Activated T-cell treated with anti-CD3 and anti-CD28 coated beads, Interleukin-2, amount 50 U/mL, for 72 hours (primary cell): Measurements from ENCODE around the gene TARBP2. TPM values are rescaled to one million over a fixed set of nuclear protein-coding genes. Genes with fewer than 3 reads are reported as not detected.
A peak's percentile ranks its signal among the peaks of the same experiment; 100 is the strongest.

Source experiments
- ATAC-seq, 2 donors: fragments of 150-1000 bp; cut with Tn5 transposase; replicated peaks in 1 of 2; 2 replicates each; pipeline ENCODE4 v1.10.0; 2021; ENCODE audit warnings: moderate library complexity in 2 of 2, mild to moderate bottlenecking in 1 of 2
- DNase-seq, 2 donors: peaks; one replicate each; pipeline ENCODE4 v3.0.0; 2021 to 2022; ENCODE audit warnings: mixed read lengths in 1 of 2
- H3K27ac Mint-ChIP-seq: one replicate; pipeline ENCODE4 v1.8.0; 2022; ENCODE audit warnings: mild to moderate bottlenecking, moderate library complexity, mixed read lengths
- H3K27me3 Mint-ChIP-seq: one replicate; pipeline ENCODE4 v1.8.0; 2022; ENCODE audit warnings: low read depth, mixed read lengths
- H3K36me3 Mint-ChIP-seq, 2 donors: one replicate each; pipeline ENCODE4 v1.8.0; 2022; ENCODE audit warnings: mixed read lengths in 2 of 2, mild to moderate bottlenecking in 1 of 2; ENCODE audit not compliant: insufficient read depth in 2 of 2
- H3K4me1 Mint-ChIP-seq: one replicate; pipeline ENCODE4 v1.8.0; 2022; ENCODE audit warnings: low read depth, mixed read lengths
- H3K4me3 Mint-ChIP-seq, 2 donors: one replicate each; pipeline ENCODE4 v1.8.0; 2022; ENCODE audit warnings: mild to moderate bottlenecking in 2 of 2, mixed read lengths in 2 of 2, moderate library complexity in 2 of 2
- H3K9me3 Mint-ChIP-seq, 2 donors: one replicate each; pipeline ENCODE4 v1.8.0; 2022; ENCODE audit warnings: mixed read lengths in 2 of 2
- total RNA-seq, 2 donors: library from RNA; stranded (reverse); gene quantifications; one replicate each; pipeline ENCODE4 v1.2.3, GENCODE V29; 2022

Gene TARBP2
- total RNA-seq, 2 donors from 2014 or later: 37.7 to 40.7 TPM

- Mint-ChIP-seq H3K4me1 (peaks cover 44% of the 10 kb centered on the region), H3K36me3 (peaks cover 0 to 2% of the 10 kb centered on the region in 2 donors), H3K9me3 (no peaks in the 10 kb centered on the region), H3K27ac (peak overlapping the region; percentile 29), H3K27me3 (no peaks in the 10 kb centered on the region), H3K4me3 (peak overlapping the region; percentile 89 to 97)
- DNase-seq (no peak), ATAC-seq (no peak)
Measured at GRCh38 chr12:53493610-53494391, 7.3 kb upstream of the TARBP2 start.

- ATAC-seq: no peak
- Mint-ChIP-seq H3K27ac (no peak overlapping the region), H3K9me3 (no peaks in the 10 kb centered on the region), H3K36me3 (peaks cover 0 to 4% of the 10 kb centered on the region in 2 donors), H3K27me3 (no peaks in the 10 kb centered on the region), H3K4me3 (no peak overlapping the region), H3K4me1 (peaks cover 51% of the 10 kb centered on the region)
- no peak for DNase-seq
Measured at GRCh38 chr12:53495903-53496751, 5.0 kb upstream of the TARBP2 start.

- DNase-seq: no peak
- no peak for ATAC-seq
- Mint-ChIP-seq H3K4me1 (peaks cover 53% of the 10 kb centered on the region), H3K27ac (no peak overlapping the region), H3K4me3 (no peak overlapping the region), H3K36me3 (peaks cover 0 to 4% of the 10 kb centered on the region in 2 donors), H3K27me3 (no peaks in the 10 kb centered on the region), H3K9me3 (no peaks in the 10 kb centered on the region)
Measured at GRCh38 chr12:53496752-53497032, 4.4 kb upstream of the TARBP2 start.

GRCh38 chr12:53497461-53497860, 3.6 kb upstream of the TARBP2 start:
- H3K27me3 Mint-ChIP-seq: no peaks in the 10 kb centered on the region
- H3K27ac Mint-ChIP-seq: no peak overlapping the region
- no peaks in the 10 kb centered on the region for H3K9me3 Mint-ChIP-seq
- ATAC-seq (no peak), DNase-seq (no peak)
- peaks cover 54% of the 10 kb centered on the region for H3K4me1 Mint-ChIP-seq
- peaks cover 0 to 4% of the 10 kb centered on the region in 2 donors for H3K36me3 Mint-ChIP-seq
- no peak overlapping the region for H3K4me3 Mint-ChIP-seq

- peak overlapping the region; percentile 69 for H3K27ac Mint-ChIP-seq
- peak overlapping the region; percentile 97 to 99 for H3K4me3 Mint-ChIP-seq
- peaks cover 0 to 4% of the 10 kb centered on the region in 2 donors for H3K36me3 Mint-ChIP-seq
- no peaks in the 10 kb centered on the region for H3K27me3 Mint-ChIP-seq
- no peaks in the 10 kb centered on the region for H3K9me3 Mint-ChIP-seq
- ATAC-seq (no peak), DNase-seq (no peak)
- peaks cover 55% of the 10 kb centered on the region for H3K4me1 Mint-ChIP-seq
Measured at GRCh38 chr12:53498235-53498630, 2.9 kb upstream of the TARBP2 start.

- peak; percentile 74 to 82 for DNase-seq
- H3K9me3 Mint-ChIP-seq: no peaks in the 10 kb centered on the region
- H3K36me3 Mint-ChIP-seq: peaks cover 0 to 4% of the 10 kb centered on the region in 2 donors
- peak within 1 kb of the TSS; percentile 97 to 99 for H3K4me3 Mint-ChIP-seq
- peak; percentile 14 to 23 for ATAC-seq
- peak within 1 kb of the TSS; percentile 84 for H3K27ac Mint-ChIP-seq
- H3K27me3 Mint-ChIP-seq: no peaks in the 10 kb centered on the region
- H3K4me1 Mint-ChIP-seq: peaks cover 46% of the 10 kb centered on the region
Measured at GRCh38 chr12:53499266-53500141, 1.6 kb upstream of the TARBP2 start, which contains the start of gene MAP3K12. TSS of gene MAP3K12 (minus strand) at chr12:53499458. CDS start at chr12:53487391, 12,067 bp downstream.

GRCh38 chr12:53500142-53500775, 824 bp upstream of the TARBP2 start:
- ATAC-seq: no peak
- H3K36me3 Mint-ChIP-seq: peaks cover 0 to 4% of the 10 kb centered on the region in 2 donors
- no peak for DNase-seq

GRCh38 chr12:53501615-53502181, 615 bp downstream of the TARBP2 start:
- H3K9me3 Mint-ChIP-seq: no peaks in the 10 kb centered on the region
- no peak for DNase-seq
- H3K4me1 Mint-ChIP-seq: peaks cover 46% of the 10 kb centered on the region
- H3K27ac Mint-ChIP-seq: peak overlapping the region; percentile 88
- no peak for ATAC-seq
- peaks cover 0 to 2% of the 10 kb centered on the region in 2 donors for H3K36me3 Mint-ChIP-seq
- peak overlapping the region; percentile 97 to 99 for H3K4me3 Mint-ChIP-seq
- H3K27me3 Mint-ChIP-seq: no peaks in the 10 kb centered on the region

More at GRCh38 chr12:53500142-53500775, 824 bp upstream of the TARBP2 start:
- Mint-ChIP-seq H3K27me3 (no peaks in the 10 kb centered on the region), H3K4me1 (peaks cover 52% of the 10 kb centered on the region), H3K9me3 (no peaks in the 10 kb centered on the region), H3K27ac (peak overlapping the region; percentile 84), H3K4me3 (peak overlapping the region; percentile 97 to 99)

- Mint-ChIP-seq H3K27me3 (no peaks in the 10 kb centered on the region), H3K9me3 (no peaks in the 10 kb centered on the region), H3K36me3 (peaks cover 0 to 2% of the 10 kb centered on the region in 2 donors), H3K27ac (peak overlapping the region; percentile 47), H3K4me1 (peaks cover 42% of the 10 kb centered on the region), H3K4me3 (peak overlapping the region; percentile 97 to 99)
- no peak for ATAC-seq
- DNase-seq: no peak
Measured at GRCh38 chr12:53502331-53502730, 1.2 kb downstream of the TARBP2 start.

GRCh38 chr12:53502983-53503728, 2.1 kb downstream of the TARBP2 start:
- Mint-ChIP-seq H3K9me3 (no peaks in the 10 kb centered on the region), H3K27ac (no peak overlapping the region), H3K4me1 (peaks cover 35% of the 10 kb centered on the region), H3K4me3 (peak overlapping the region; percentile 3 to 40), H3K27me3 (no peaks in the 10 kb centered on the region), H3K36me3 (peaks cover 0 to 2% of the 10 kb centered on the region in 2 donors)
- no peak for ATAC-seq
- DNase-seq: no peak

- DNase-seq (no peak), ATAC-seq (no peak)
- H3K9me3 Mint-ChIP-seq: no peaks in the 10 kb centered on the region
- no peak overlapping the region for H3K4me3 Mint-ChIP-seq
- H3K4me1 Mint-ChIP-seq: peaks cover 36% of the 10 kb centered on the region
- peaks cover 0 to 2% of the 10 kb centered on the region in 2 donors for H3K36me3 Mint-ChIP-seq
- H3K27ac Mint-ChIP-seq: peak overlapping the region; percentile 25
- H3K27me3 Mint-ChIP-seq: no peaks in the 10 kb centered on the region
Measured at GRCh38 chr12:53504004-53504920, 3.2 kb downstream of the TARBP2 start.
